WTC11 (cell line): ENCODE results near the gene TEX12. TPM values are rescaled to one million over a fixed set of nuclear protein-coding genes. Genes with fewer than 3 reads are reported as not detected.

ENCODE experiments used
- ATAC-seq: fragments of 200-7000 bp; cut with Tn5 transposase; 2 replicates; pipeline ENCODE4 v1.10.0; 2021; ENCODE audit warnings: mild to moderate bottlenecking, moderate library complexity
- CTCF ChIA-PET: fragments of 300-600 bp; sonication (Branson Sonifier 250); formaldehyde crosslinking; loops from one replicate; lab custom pipeline; 2021; ENCODE audit warnings: antibody characterized with exemption; lab: Charles Lee
- POLR2A ChIA-PET: fragments of 350-600 bp; sonication (Branson Sonifier 250); formaldehyde crosslinking; loops from one replicate; lab custom pipeline; 2021; ENCODE audit warnings: antibody characterized with exemption; lab: Charles Lee
- DNase-seq: peaks from one replicate; pipeline ENCODE4 v3.0.0; 2021; ENCODE audit warnings: low spot score
- H3K27ac Mint-ChIP-seq: 2 replicates; pipeline ENCODE4 v1.8.0; 2021; ENCODE audit warnings: mixed read lengths
- H3K27me3 Mint-ChIP-seq: 2 replicates; pipeline ENCODE4 v1.8.0; 2021; ENCODE audit warnings: low read depth, mild to moderate bottlenecking, moderate library complexity, mixed read lengths
- H3K36me3 Mint-ChIP-seq: 2 replicates; pipeline ENCODE4 v1.8.0; 2021; ENCODE audit warnings: mixed read lengths
- H3K4me1 Mint-ChIP-seq: 2 replicates; pipeline ENCODE4 v1.8.0; 2022; ENCODE audit warnings: mixed read lengths
- H3K4me3 Mint-ChIP-seq: 2 replicates; pipeline ENCODE4 v1.8.0; 2021; ENCODE audit warnings: mild to moderate bottlenecking, moderate library complexity, mixed read lengths
- H3K9me3 Mint-ChIP-seq: 2 replicates; pipeline ENCODE4 v1.8.0; 2021; ENCODE audit warnings: mixed read lengths
- ATF1 ChIP-seq: sonication (generic); formaldehyde crosslinking; IDR thresholded peaks from 2 replicates; pipeline ENCODE4 v1.8.1; 2023; ENCODE audit warnings: mild to moderate bottlenecking, moderate library complexity, missing genetic modification reagents
- CDX4 ChIP-seq: fragments of 250-450 bp; sonication (Bioruptor Pico); IDR thresholded peaks from 2 replicates; pipeline ENCODE4 v1.9.0; 2021; ENCODE audit warnings: moderate library complexity, mild to moderate bottlenecking, inconsistent platforms, borderline replicate concordance
- CREM ChIP-seq: sonication (generic); formaldehyde crosslinking; IDR thresholded peaks from 2 replicates; pipeline ENCODE4 v1.8.1; 2022; ENCODE audit warnings: mild to moderate bottlenecking, missing genetic modification reagents, moderate library complexity
- ERG ChIP-seq: fragments of 250-450 bp; sonication (Bioruptor Pico); IDR thresholded peaks from 2 replicates; pipeline ENCODE4 v1.8.0; 2021; ENCODE audit warnings: mild to moderate bottlenecking
- FOXK1 ChIP-seq: sonication (generic); formaldehyde crosslinking; IDR thresholded peaks from 2 replicates; pipeline ENCODE4 v1.8.0; 2022; ENCODE audit warnings: mild to moderate bottlenecking, moderate library complexity, missing genetic modification reagents
- FOXP1 ChIP-seq: sonication (generic); formaldehyde crosslinking; IDR thresholded peaks from 2 replicates; pipeline ENCODE4 v1.8.0; 2022; ENCODE audit warnings: missing genetic modification reagents, mild to moderate bottlenecking, moderate library complexity, borderline replicate concordance
- MLX ChIP-seq: sonication (generic); formaldehyde crosslinking; IDR thresholded peaks from 2 replicates; pipeline ENCODE4 v1.8.1; 2023; ENCODE audit warnings: mild to moderate bottlenecking, missing genetic modification reagents, moderate library complexity
- NFATC4 ChIP-seq: fragments of 250-450 bp; sonication (Bioruptor Pico); IDR thresholded peaks from 2 replicates; pipeline ENCODE4 v1.9.0; 2021; ENCODE audit warnings: mild to moderate bottlenecking
- NFE2L1 ChIP-seq: sonication (generic); formaldehyde crosslinking; IDR thresholded peaks from 2 replicates; pipeline ENCODE4 v1.8.1; 2023; ENCODE audit warnings: missing genetic modification reagents
- NFYB ChIP-seq: sonication (generic); formaldehyde crosslinking; conservative IDR thresholded peaks from 2 replicates; pipeline ENCODE4 v1.8.0; 2022; ENCODE audit warnings: low read depth, missing genetic modification reagents
- PRDM15 ChIP-seq: sonication (generic); formaldehyde crosslinking; IDR thresholded peaks from 2 replicates; pipeline ENCODE4 v1.8.0; 2022; ENCODE audit warnings: missing genetic modification reagents
- SMAD4 ChIP-seq: sonication (generic); formaldehyde crosslinking; IDR thresholded peaks from 2 replicates; pipeline ENCODE4 v1.8.0; 2022; ENCODE audit warnings: mild to moderate bottlenecking, missing genetic modification reagents
- TCF7 ChIP-seq: sonication (generic); formaldehyde crosslinking; IDR thresholded peaks from 2 replicates; pipeline ENCODE4 v1.8.0; 2022; ENCODE audit warnings: mild to moderate bottlenecking, low read depth, missing genetic modification reagents, moderate library complexity
- ZNF423 ChIP-seq: fragments of 250-450 bp; sonication (Bioruptor Pico); IDR thresholded peaks from 2 replicates; pipeline ENCODE4 v2.1.2; 2022; ENCODE audit warnings: mild to moderate bottlenecking, moderate library complexity
- ZNF425 ChIP-seq: fragments of 250-450 bp; sonication (Bioruptor Pico); conservative IDR thresholded peaks from 2 replicates; pipeline ENCODE4 v1.9.0; 2021; ENCODE audit warnings: mild to moderate bottlenecking
- ZNF512 ChIP-seq: sonication (generic); formaldehyde crosslinking; IDR thresholded peaks from 2 replicates; pipeline ENCODE4 v1.8.1; 2022; ENCODE audit warnings: missing genetic modification reagents, borderline replicate concordance
- ZNF671 ChIP-seq: fragments of 250-450 bp; sonication (Bioruptor Pico); IDR thresholded peaks from 2 replicates; pipeline ENCODE4 v1.8.0; 2021; ENCODE audit warnings: mild to moderate bottlenecking
- total RNA-seq: library from RNA; stranded (reverse); gene quantifications from 3 replicates; pipeline ENCODE4 v1.2.3, GENCODE V29; 2021
- TF ChIP-seq, protein P1 (sequence below): sonication (generic); formaldehyde crosslinking; IDR thresholded peaks from 2 replicates; pipeline ENCODE4 v1.8.1; 2022; ENCODE audit warnings: low read depth, missing genetic modification reagents, borderline replicate concordance
- TF ChIP-seq, protein P2 (sequence below): sonication (generic); formaldehyde crosslinking; IDR thresholded peaks from 2 replicates; pipeline ENCODE4 v1.8.1; 2022; ENCODE audit warnings: low read depth, mild to moderate bottlenecking, moderate library complexity, missing genetic modification reagents, borderline replicate concordance
- TF ChIP-seq, protein P3 (sequence below): sonication (generic); formaldehyde crosslinking; IDR thresholded peaks from 2 replicates; pipeline ENCODE4 v1.8.1; 2023; ENCODE audit warnings: mild to moderate bottlenecking, missing genetic modification reagents

The TEX12 gene
- total RNA-seq, 1 experiment from 2014 or later: not detected

GRCh38 chr11:112127056-112127455 is 40.1 kb upstream of the TEX12 start:
- CTCF ChIA-PET: interaction anchor here (1.0 to 1.8 kb wide), 2 partner anchors 14 to 48 kb away, joined by 4 to 6 read pairs (median 4); partner anchors contain the start of gene BCO2
- H3K27me3 Mint-ChIP-seq: no peaks in the 10 kb centered on the region
- no peak for TF ChIP-seq ZNF425 (CRISPR knock-in tag)
- TF ChIP-seq NFE2L1 (CRISPR knock-in tag): no peak
- TF ChIP-seq ERG (CRISPR knock-in tag): no peak
- no peak for TF ChIP-seq CDX4 (CRISPR knock-in tag)
- TF ChIP-seq, protein P1, sequence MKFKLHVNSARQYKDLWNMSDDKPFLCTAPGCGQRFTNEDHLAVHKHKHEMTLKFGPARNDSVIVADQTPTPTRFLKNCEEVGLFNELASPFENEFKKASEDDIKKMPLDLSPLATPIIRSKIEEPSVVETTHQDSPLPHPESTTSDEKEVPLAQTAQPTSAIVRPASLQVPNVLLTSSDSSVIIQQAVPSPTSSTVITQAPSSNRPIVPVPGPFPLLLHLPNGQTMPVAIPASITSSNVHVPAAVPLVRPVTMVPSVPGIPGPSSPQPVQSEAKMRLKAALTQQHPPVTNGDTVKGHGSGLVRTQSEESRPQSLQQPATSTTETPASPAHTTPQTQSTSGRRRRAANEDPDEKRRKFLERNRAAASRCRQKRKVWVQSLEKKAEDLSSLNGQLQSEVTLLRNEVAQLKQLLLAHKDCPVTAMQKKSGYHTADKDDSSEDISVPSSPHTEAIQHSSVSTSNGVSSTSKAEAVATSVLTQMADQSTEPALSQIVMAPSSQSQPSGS: no peak
- no peak for TF ChIP-seq MLX (CRISPR knock-in tag)
- no peak for TF ChIP-seq SMAD4 (CRISPR knock-in tag)
- TF ChIP-seq ZNF671 (CRISPR knock-in tag): no peak
- no peak for TF ChIP-seq FOXK1 (CRISPR knock-in tag)
- no peak for TF ChIP-seq FOXP1 (CRISPR knock-in tag)
- no peak for TF ChIP-seq ZNF423 (CRISPR knock-in tag)
- TF ChIP-seq ATF1: no peak
- no peak for TF ChIP-seq NFYB
- TF ChIP-seq, all 79 proteins: peak for 0
- H3K9me3 Mint-ChIP-seq: peaks cover 3% of the 10 kb centered on the region; the same call in 1 of the 2 replicates
- no peaks in the 10 kb centered on the region for H3K36me3 Mint-ChIP-seq
- no peak overlapping the region for H3K27ac Mint-ChIP-seq
- H3K4me3 Mint-ChIP-seq: no peak overlapping the region
- ATAC-seq: no peak
- H3K4me1 Mint-ChIP-seq: no peaks in the 10 kb centered on the region
- no peak for DNase-seq
- POLR2A ChIA-PET: no interaction called here

- Mint-ChIP-seq H3K4me3 (no peak overlapping the region), H3K27me3 (no peaks in the 10 kb centered on the region), H3K36me3 (no peaks in the 10 kb centered on the region), H3K9me3 (no peaks in the 10 kb centered on the region), H3K4me1 (no peaks in the 10 kb centered on the region), H3K27ac (no peak overlapping the region)
- ATAC-seq: no peak
- POLR2A ChIA-PET: no interaction called here
- CTCF ChIA-PET: interaction anchor here (1.3 to 1.8 kb wide), 3 partner anchors 8 to 47 kb away, joined by 3 to 6 read pairs (median 4); partner anchors contain the start of gene BCO2
- DNase-seq: no peak
- no peak for TF ChIP-seq CREM
- TF ChIP-seq PRDM15 (CRISPR knock-in tag): no peak
- TF ChIP-seq, protein P2, sequence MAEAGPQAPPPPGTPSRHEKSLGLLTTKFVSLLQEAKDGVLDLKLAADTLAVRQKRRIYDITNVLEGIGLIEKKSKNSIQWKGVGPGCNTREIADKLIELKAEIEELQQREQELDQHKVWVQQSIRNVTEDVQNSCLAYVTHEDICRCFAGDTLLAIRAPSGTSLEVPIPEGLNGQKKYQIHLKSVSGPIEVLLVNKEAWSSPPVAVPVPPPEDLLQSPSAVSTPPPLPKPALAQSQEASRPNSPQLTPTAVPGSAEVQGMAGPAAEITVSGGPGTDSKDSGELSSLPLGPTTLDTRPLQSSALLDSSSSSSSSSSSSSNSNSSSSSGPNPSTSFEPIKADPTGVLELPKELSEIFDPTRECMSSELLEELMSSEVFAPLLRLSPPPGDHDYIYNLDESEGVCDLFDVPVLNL: no peak
- no peak for TF ChIP-seq TCF7
- TF ChIP-seq NFATC4: no peak
- TF ChIP-seq ZNF512: no peak
- TF ChIP-seq, protein P3, sequence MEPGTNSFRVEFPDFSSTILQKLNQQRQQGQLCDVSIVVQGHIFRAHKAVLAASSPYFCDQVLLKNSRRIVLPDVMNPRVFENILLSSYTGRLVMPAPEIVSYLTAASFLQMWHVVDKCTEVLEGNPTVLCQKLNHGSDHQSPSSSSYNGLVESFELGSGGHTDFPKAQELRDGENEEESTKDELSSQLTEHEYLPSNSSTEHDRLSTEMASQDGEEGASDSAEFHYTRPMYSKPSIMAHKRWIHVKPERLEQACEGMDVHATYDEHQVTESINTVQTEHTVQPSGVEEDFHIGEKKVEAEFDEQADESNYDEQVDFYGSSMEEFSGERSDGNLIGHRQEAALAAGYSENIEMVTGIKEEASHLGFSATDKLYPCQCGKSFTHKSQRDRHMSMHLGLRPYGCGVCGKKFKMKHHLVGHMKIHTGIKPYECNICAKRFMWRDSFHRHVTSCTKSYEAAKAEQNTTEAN (CRISPR knock-in tag): no peak
Observed at GRCh38 chr11:112128483-112129121, 38.6 kb upstream of the TEX12 start.
